Stimulated activated CD8-positive, alpha-beta memory T cell treated with anti-CD3 and anti-CD28 coated beads, Interleukin-12 subunit alpha, Interleukin-12 subunit beta, amount 100 ng/mL, for 1 hour (primary cell): Measurements from ENCODE around the gene NAA60.
"Not testable (repeated sequence)": the region's sequence is repeated elsewhere in the genome, so short reads cannot be mapped to it uniquely, and the experiment has no call there.

ENCODE experiments used
- DNase-seq: peaks from one replicate; pipeline ENCODE4 v3.0.0-alpha.2; 2020; ENCODE audit warnings: low read depth

The NAA60 gene

DNA sequence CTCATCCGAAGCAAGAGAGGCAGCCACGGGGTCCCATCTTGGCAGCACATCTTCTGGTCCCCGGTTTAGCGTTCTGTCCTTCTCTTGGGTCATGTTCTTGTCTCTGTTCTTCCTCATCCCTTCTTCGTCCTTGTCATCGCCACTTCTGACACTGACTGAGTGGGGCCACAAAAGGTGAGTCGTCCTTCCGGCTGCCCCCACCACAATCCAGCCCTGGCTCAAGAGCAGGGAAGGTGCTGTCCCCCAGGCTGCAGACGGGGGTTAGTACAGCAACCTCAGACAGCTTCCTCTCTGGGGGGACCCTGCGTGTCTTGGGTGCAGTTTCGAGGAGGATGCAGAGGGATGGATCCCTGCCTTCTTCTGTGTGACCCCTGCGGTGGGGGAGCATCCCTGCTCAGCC is 21.8 kb downstream of the NAA60 start:
- DNase-seq: no peak

DNA sequence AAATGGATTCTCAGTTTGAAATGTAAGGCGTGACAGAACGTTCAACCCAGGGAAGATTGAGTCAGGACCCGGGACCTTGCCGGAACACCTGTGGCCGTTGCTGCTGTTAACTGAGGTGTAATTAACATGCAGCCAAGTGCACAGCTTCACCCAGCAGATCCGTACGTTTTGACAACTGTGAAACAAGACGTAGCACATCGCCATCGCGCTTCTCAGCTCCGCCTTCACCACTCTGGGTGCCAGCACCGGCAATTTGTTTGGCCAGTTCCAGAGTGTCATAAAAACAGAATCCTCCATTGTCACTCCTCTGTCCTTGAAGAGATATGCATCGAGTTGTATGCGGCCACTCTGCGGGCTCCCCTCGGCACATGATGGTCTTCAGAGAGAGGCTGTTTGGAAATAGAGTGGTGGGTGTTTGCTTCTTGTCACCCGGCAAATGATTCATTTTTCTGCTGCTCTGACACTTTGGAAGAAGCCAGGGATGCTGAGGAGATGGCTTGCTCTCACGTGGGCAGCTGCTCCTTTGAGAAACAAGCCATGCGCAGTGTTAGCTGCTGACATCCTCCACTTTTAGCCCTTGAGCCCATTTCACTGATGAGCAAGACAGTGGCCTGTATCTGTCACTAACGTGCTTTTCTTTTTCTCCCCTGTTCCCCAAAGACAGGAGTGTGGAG is 22.6 kb downstream of the NAA60 start:
- no peak for DNase-seq

DNA sequence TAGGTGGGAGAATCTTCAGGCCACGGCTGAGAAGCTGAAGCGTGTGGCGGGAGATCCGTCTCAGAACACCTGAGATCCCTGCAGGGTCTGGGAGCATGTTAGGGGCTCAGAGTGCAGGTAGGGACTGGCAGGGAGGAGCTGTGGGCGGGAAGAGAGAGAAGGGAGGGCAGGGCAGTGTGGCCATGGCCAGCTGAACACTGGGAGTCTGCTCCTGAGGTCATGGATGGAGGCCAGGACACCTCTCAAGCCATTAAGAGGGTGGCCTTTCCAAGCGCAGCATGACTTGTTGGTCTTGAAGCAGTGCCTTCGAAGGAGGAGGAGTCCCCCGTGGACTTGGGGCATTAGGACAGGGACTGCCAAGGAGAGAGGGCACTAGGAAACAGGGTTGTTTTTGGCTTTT is 23.7 kb downstream of the NAA60 start:
- DNase-seq: no peak

DNA sequence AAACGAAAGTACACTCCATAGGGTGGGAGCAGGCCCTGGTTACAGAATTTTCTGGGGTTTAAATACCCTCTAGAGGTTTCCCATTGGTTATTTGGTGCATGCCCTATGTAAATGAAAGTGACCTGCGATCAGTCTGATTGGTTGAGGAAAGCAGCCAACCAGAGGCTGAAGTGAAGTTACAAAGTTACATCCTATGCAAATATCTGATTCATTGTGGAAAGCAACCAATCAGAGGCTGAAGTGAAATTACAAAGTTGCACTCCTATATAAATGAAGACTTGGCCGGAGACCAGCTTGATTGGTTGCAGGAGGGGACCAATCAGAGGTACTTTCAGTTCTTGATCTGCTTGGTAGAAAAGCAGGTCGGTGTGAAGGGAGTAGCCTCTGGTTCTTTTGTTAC is 24.4 kb downstream of the NAA60 start:
- no peak for DNase-seq

DNA sequence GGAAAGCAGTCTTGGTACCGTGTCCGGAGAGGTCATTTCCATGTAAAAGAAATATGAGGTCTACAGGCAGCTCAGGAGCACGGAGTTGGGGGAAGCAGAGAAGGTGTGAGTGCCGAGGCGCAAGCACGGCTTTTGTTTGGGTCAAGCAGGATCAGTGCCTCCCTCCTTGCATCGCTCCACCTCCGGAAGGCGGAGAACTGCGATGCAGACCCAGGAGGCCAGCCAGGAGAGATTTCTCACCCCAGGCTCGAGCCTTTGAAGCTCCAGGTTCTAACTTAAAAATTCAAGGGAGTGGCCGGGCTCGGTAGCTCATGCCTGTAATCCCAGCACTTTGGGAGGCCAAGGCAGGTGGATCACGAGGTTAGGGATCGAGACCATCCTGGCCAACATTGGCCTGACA is 25.0 kb downstream of the NAA60 start:
- no peak for DNase-seq

DNA sequence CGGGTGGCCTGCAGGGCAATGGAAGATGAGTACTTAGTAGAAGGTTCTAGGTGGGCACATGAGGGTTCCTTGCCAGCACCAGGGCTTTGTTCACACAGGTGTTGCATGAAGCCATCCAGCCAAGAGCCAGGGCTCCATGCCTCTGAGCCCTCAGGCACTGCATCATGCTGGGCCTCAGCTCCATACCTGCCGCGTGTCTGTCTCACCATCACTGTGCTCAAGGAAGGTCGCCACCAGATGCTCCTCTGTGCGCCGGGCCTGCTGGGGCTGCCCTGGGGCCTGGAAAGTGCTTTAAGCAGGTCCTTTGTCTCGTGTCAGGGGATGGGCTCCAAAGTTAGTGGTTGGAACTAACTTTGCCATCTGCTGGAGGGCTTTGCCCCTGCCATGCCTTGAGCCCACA is 26.3 kb downstream of the NAA60 start:
- DNase-seq: no peak

DNA sequence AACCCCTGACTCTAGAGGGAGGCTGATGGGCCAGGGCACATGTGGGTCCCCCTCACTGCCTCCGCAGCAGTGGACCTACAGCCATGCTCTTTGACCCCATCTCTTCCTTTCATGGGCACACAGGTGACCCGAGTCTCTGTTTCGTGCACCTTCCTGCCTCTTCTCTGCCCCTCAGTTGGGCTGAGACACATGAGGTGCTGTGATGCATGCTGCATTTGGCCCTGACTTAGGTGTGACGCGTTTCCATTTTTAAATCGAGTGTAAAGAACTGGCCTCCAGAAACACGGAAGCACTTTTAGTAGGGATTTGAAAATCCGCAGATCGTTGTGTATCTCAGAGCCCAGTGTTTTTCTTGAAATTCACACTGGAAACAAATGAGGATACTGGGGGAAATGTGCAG is 27.2 kb downstream of the NAA60 start:
- DNase-seq: no peak

DNA sequence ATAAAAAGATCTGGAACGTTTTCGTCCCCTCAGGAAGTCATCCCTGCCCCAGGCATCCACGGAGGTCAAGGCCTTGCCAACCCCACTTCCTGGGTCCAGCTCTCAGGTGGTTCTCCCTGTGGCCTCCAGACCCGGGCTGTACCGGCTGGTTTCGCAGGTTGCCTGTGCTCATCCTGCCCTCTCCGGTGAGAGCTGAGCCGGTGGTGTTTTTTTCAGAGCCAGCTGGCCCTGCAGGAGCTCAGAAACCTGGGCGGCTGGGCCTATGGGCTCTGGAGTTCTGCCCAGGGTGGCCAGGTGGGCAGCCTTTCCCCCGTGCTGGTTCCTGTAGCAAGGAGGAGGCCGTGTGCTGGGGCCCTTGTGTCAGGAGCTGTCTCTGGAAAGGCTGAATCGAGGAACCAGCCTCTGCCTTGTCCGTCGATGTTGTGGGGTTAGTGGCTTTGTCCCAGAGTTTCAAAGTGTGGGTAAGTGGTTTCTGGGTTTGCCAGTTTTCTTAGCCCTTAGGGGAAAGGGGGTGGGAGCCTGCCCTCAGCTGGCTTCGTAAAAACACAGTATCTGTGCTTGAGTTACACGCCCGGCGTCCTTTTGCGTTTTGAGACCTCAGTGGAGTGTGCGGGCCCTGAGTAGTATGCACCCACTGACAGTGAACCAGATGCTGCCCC is 28.2 kb downstream of the NAA60 start:
- no peak for DNase-seq

DNA sequence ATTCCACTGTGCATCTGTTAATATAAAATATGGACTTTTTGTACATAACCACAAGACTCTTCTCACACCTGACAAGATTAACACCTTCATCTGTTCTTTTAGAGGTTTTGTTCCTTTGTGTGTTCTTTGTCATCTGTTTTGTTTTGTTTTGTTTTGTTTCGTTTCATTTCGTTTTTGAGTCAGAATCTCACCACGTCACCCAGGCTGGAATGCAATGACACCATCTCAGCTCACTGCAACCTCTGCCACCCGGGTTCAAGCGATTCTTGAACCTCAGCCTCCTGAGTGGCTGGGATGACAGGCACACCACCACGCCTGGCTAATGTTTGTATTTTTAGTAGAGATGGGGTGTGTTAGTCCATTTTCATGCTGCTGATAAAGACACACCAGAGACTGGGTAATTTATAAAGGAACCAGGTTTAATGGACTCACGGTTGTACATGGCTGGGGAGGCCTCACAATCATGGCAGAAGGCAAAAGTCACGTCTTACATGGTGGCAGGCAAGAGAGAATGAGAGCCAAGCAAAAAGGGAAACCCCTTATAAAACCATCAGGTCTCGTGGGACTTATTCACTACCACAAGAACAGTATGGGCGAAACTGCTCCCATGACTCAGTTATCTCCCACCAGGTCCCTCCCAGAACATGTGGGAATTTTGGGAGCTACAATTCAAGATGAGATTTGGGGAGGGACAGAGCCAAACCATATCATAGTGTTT is 29.6 kb downstream of the NAA60 start:
- DNase-seq: no peak

DNA sequence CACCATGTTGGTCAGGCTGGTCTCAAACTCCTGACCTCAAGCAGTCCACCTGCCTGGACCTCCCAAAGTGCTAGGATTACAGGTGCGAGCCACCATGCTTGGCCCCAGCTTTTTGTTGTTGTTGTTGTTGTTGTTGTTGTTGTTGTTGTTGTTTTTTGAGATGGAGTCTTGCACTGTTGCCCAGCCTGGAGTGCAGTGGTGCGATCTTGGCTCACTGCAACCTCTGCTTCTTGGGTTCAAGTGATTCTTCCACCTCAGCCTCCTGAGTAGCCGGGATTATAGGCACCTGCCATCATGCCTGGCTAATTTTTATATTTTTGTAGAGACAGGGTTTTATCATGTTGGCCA is 30.1 kb downstream of the NAA60 start:
- DNase-seq: not testable (repeated sequence)

DNA sequence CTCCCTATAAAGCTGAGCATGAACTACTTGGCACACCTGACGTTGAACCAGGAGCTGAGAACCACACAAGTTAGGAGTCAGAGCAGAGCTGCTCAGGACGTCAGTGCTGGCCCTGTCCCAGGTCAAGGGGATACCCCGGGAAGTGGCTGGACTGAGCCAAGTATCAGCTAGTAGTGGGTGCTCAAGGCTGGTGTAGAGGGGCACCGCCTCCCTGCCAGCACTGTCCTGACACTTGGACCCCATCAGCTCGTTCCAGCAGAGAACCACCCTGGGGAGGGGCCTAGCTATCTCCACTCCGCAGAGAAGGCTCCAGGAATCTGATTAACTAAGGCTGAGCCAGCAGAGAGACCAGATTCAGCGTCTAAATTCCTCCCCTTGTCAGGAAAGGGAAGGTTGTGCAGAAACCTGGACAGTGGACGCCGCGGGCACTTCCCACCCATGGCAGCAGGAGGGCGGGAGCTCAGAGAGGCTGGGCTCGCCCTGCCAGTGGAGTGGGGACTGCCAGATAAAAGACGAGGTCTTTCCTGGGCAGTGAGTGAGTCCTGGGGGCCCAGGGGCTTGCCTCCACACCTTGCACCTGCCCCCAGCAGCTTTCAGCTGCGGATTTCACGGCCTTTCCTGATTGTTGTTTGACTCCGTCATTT is 30.8 kb downstream of the NAA60 start:
- no peak for DNase-seq

DNA sequence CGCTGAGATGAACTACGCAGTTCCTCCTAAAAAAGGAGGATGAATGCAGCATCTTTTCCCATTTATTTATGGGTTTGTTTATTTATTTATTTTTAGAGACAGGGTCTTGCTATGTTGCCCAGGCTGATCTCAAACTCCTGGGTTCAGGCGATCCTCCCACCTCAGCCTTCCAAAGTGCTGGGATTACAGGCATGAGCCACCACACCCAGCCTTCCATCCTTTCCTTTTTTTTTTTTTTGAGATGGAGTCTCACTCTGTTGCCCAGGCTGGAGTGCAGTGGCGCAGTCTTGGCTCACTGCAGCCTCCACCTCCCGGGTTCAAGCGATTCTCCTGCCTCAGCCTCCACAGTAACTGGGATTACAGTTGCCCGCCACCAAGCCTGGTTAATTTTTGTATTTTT is 31.4 kb downstream of the NAA60 start:
- DNase-seq: not testable (repeated sequence)

DNA sequence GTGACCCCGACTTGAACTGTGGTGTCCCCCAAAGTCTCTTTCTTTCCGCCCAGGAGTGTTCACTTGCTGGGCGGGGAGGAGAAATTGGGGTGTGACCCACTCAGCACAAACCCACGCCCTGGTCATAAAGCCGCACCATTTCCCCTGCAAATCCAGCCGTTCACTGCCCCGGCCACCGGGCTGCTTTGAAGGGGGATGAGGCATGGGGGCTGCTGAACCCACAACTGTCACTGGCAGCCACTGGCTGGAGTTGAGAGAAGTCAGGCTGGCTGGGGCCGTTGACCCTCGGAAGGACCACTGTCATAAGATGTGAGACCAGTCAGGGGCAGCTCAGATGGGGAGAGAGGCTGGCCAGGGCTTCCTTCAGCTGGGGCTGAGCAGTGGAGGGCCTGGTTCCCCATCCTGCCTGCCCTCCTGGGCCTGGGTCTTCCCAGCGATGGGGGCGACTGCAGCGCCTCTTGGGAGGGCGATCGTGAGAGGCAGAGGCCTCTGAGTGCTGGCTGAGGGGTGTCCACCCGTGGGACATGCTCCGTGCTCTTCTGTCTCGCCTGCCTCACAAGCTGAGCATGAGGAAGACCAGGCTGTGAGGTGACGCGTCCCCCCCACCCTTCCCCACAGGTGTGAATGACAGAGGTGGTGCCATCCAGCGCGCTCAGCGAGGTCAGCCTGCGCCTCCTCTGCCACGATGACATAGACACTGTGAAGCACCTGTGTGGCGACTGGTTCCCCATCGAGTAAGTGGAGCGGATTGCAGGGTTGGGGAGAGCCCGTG is 32.3 kb downstream of the NAA60 start:
- DNase-seq: no peak

DNA sequence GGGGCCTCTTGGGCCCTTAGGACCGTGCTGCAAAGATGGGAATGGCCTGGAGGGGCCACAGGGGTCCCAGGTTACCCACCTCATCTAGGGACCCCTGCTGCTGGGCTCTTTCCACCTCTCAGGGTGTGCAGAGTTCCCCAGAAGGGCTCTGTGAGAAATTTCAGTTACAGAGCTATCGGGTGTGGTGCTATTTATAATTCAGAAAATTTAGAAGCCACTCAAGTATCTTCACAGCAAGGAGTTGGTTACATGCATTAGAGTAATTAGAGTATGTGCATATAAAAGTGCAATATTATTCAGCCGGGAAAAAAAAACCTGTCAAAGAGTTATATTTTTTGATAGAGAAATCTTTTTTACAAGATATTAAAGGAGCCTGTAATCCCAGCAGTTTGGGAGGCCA is 32.9 kb downstream of the NAA60 start:
- DNase-seq: no peak

DNA sequence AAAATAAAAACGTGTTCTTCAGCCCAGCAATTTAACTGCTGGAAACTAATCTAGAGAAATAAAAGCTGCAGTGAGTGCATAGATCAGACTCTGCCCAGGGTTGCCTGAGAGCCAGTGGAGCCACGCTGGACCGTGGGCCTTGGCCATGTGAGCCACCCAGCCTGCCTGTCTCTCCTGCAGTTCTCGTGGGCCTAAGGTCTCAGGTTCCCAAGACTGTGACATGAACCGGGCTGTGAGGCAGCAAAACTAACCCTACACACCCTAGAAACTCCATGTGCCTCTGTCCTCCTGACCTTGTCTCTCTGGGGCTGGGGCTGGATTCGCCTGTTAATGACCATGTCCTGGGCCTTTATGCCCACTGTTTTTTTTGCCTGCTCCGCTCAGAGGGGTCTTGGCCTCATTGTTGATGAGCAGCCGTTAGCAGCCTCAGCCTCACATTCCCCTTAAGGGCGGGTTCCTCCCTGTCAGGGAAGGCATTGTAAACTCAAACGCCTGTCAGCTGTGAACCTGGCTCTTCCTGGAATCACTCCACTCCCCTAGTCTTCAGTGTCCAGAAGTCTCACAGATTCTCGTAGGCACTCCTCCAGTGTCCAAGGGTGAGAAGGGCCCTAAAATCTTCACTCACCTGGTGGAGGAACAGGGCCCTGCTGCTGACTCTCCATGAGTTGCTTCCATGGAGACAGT is 34.9 kb downstream of the NAA60 start:
- no peak for DNase-seq

DNA sequence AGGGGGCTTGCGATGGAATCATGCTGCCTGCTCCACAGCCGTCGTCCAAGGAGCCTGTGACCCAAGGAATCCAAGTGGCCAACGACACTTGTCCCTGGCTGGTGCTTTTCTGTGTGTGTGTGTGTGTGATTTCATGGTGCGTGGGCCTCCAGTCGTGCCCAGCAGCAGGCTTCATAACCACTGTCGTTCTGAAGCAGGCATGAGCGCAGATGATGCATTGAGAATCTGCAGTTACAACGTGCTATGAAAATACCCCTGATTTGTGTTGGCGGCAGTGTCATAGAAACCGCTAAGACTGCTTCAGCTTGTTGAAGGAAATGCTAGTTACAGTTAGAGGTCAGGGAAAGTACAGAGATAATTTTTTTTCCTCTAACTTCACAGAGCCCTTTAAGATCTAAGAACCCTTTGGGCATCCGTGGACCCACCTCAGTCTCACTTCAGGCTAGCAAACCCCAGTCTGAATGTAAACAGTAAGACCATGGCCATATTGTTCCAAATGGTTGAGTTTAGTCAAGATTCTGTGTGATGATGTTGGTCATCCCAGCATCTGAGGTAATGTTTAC is 36.3 kb downstream of the NAA60 start:
- DNase-seq: no peak

DNA sequence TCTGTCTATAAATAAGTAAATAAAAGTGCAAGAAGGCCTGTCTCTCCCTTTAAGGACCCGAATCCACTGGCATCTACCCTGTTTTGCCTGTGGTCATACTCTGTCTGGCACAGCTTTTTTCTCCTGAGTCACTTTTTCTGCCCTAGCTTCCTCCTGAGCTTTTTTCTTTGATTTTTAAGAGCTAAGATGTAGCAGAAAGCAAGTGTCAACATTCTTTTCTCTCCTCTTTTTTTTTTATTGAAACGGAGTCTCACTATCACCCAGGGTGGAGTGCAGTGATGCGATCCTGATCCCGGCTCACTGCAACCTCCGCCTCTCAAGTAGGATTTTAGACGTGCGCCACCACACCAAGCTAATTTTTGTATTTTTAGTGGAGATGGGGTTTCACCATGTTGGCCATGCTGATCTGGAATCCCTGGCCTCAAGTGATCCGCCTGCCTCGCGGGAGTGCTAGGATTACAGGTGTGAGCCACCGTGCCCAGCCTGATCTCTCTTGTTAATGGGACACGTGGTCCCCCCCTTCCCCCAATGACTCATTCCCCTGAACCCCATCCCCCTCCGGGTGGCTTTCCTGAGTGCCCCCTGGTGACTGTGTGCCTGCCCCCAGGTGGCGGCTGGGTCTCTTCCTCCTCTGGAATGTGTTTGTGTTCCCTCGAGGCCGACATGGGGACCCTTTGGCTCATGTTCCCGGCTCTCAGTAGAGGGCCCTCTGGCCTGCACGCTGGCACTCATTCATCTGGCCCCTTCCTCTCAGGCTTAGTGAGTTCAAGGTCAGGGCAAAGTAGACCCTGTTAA is 37.6 kb downstream of the NAA60 start:
- no peak for DNase-seq

DNA sequence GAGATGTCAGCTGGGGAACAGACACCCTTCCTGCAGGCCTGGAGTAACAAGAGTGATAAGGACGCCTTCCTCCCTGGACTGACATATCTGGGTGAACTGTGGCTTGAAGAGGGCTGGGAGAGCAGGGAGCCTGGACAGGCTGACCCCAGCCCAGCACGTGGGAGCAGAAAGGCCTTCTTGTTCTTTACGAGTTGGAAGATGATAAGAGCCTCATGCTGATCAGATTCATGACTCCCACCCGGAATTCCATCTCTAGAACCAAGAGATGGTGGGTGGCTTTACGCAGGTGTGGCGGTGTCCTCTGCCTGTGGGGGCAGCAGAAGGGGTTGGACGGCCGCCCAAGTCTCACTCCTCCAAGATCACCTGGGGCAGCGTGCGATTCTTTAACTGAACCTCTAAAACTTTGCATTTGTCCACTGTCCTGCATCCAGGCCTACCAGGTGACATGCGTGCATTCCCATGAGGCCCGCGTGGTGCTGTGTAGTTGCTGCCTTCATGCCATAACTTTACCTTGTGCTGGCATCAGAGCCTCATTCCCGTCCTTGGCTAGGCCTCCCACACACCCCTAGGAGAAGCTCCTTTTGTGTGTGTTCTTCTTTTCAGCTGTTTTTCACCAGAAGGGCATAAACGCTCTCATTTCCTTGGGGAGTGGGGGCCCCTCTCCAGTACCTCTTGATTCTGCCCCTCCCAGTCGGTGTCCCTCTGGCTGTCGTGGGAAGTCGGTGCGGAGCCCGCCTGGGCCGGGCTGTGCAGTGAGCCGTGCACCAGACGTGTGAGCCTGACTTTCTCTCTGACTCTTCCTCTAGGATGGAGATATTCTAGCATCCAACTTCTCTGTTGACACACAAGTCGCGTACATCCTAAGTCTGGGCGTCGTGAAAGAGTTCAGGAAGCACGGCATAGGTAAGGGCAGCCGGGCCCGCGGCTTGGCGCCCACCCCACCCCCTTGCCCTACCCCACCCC is 38.5 kb downstream of the NAA60 start:
- no peak for DNase-seq

DNA sequence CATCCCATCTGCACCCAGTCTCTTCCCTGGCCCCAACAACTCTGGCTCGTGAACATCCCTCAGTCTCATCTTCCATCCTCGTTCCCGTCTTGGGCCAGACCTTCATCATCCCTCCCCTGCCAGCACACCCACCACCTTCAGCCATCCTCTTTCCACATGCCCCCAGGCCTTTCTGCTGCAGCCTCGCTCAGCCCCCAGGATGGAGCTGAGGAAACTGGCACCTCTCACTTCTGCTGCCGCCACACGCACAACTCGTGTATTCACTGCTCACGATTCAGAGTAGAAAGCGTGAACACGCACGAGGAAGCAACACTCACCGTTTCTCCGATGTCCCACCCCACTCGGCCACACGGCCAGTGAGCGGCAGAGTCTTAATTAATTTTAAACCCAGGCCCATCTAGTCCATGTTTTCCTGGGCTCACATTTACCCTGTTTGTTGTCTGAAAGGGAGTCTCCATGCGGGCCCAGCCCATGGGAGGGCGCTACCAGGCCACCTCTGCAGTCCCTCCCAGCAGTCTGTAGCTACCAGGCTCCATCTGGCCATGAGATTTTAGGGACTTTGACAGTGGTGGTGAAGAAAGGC is 39.3 kb downstream of the NAA60 start:
- no peak for DNase-seq
